ENCODE data around the gene GEN1. TPM values are rescaled to one million over a fixed set of nuclear protein-coding genes. Genes with fewer than 3 reads are reported as not detected.

The GEN1 gene
- polyA plus RNA-seq, 1 experiment, result 7.5 TPM

DNA sequence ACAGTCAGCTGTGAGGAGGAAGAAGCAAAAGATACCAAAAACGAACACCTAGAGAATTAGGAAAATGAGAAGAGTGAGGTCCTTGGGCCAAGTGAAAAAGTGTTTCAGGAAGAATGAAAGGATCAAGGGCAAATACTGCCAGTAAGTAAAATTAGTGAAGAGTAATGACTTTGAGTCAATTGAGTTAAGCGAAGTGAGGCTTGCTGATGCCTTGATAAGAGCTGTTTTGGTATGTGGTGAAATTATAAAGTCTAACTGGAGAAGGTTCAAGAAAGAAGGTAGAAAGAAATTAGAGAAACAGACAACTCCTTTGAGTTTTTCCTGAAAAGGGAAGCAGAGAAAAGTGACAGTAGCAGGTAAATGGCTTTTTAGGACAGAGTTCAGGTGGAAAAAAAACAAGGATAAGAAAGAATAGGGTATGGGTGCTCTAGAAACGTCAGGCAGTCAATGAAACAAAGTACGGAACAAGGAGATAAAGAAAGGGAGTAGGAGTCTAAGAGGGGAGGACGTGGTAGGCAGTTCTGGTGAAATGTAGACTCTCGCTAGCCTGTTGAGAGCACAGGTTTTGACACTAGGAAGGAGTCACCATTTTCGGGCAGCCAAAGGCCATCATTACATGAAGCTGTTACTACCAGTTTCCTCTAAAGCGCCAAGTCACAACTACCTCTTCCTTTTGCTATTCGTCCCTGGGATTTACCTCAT lies 43.2 kb upstream of the GEN1 start:
- TF ChIP-seq, protein P1, sequence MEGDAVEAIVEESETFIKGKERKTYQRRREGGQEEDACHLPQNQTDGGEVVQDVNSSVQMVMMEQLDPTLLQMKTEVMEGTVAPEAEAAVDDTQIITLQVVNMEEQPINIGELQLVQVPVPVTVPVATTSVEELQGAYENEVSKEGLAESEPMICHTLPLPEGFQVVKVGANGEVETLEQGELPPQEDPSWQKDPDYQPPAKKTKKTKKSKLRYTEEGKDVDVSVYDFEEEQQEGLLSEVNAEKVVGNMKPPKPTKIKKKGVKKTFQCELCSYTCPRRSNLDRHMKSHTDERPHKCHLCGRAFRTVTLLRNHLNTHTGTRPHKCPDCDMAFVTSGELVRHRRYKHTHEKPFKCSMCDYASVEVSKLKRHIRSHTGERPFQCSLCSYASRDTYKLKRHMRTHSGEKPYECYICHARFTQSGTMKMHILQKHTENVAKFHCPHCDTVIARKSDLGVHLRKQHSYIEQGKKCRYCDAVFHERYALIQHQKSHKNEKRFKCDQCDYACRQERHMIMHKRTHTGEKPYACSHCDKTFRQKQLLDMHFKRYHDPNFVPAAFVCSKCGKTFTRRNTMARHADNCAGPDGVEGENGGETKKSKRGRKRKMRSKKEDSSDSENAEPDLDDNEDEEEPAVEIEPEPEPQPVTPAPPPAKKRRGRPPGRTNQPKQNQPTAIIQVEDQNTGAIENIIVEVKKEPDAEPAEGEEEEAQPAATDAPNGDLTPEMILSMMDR (IDR thresholded peaks at IDR 0.05; ENCODE audit: low read depth, low read length), result no peak
- Histone ChIP-seq H3K9me3 (ENCODE audit: control insufficient read depth, insufficient read depth, low read length) (no peaks in the 10 kb centered on the region), H3K4me3 (ENCODE audit: low read depth, low read length) (no peak overlapping the region), H3K27me3 (ENCODE audit: control insufficient read depth, insufficient read depth, low read length) (no peaks in the 10 kb centered on the region), H3K27ac (ENCODE audit: low read depth, low read length) (no peak overlapping the region)
- DNase-seq (ENCODE audit: low read depth, low spot score), result no peak
- POLR2A ChIA-PET, result no interaction called here
- CTCF ChIA-PET, result no interaction called here

DNA sequence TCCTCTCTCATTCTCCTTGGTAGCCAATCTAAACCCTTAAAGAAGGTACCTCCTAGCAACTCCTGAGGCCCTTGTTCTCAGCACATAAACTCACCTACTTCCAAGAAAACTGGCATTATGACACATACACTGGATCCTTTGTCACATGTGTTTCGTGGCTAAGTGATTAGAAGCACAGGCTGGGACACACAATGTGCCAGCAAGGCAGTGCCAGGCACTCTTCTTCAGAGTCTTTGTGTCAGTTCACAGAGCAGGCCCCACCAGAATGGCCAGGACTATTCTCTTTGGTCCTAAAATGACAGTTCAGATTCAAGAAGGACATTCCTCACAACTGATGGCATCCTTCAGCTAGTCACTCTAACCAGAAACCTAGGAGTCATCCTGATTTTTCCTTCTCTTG lies 40.6 kb upstream of the GEN1 start:
- ChIA-PET POLR2A (no interaction called here), CTCF (no interaction called here)
- Histone ChIP-seq H3K27ac (ENCODE audit: low read depth, low read length) (no peak overlapping the region), H3K9me3 (ENCODE audit: control insufficient read depth, insufficient read depth, low read length) (no peaks in the 10 kb centered on the region), H3K27me3 (ENCODE audit: control insufficient read depth, insufficient read depth, low read length) (no peaks in the 10 kb centered on the region), H3K4me3 (ENCODE audit: low read depth, low read length) (no peak overlapping the region)
- DNase-seq (ENCODE audit: low read depth, low spot score), result no peak
- TF ChIP-seq, protein P1 (IDR thresholded peaks at IDR 0.05; ENCODE audit: low read depth, low read length), result no peak

DNA sequence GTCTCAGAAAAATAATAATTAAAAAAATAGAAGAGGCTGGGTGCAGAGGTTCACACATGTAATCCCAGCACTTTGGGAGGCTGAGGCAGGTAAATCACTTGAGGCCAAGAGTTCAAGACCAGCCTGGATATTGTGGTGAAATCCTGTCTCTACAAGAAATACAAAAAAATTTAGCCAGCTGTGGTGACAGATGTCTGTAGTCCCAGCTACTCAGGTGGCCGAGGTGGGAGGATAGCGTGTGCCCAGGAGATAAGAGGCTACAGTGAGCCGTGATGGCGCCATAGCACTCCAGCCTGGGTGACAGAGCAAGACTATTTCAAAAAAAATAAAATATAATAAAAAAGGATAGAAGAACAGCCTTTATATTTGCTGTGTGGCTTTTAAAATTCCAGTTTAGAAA lies 36.3 kb upstream of the GEN1 start:
- POLR2A ChIA-PET, result no interaction called here
- Histone ChIP-seq H3K4me3 (ENCODE audit: low read depth, low read length) (no peak overlapping the region), H3K9me3 (ENCODE audit: control insufficient read depth, insufficient read depth, low read length) (no peaks in the 10 kb centered on the region), H3K27ac (ENCODE audit: low read depth, low read length) (no peak overlapping the region), H3K27me3 (ENCODE audit: control insufficient read depth, insufficient read depth, low read length) (no peaks in the 10 kb centered on the region)
- CTCF ChIA-PET, result interaction anchor here (1.2 to 1.7 kb wide), 2 partner anchors 40 to 430 kb away, joined by 3 read pairs; no protein-coding TSS in a partner anchor
- DNase-seq (ENCODE audit: low read depth, low spot score), result no peak
- TF ChIP-seq, protein P1 (IDR thresholded peaks at IDR 0.05; ENCODE audit: low read depth, low read length), result no peak

DNA sequence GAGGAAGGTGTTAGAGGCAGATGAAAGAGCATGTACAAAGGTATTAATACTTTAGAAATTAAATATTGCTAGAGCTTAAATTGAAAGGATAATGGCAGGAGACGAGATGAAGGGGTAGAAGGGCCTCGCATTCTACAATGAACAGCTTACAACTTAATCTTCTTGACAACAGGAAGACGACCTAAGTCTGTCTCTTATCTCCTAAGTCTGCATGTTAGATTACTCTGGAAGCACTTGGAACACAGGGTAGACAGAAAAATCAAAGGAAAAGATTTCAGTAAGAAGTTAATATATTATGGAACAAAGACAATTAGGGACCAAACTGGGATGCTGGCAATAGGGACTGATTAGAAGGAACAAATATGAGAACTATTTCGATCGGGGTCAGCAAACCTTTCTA lies 35.2 kb upstream of the GEN1 start:
- no peak overlapping the region for H3K27ac ChIP-seq (ENCODE audit: low read depth, low read length)
- POLR2A ChIA-PET, result no interaction called here
- no peak for DNase-seq (ENCODE audit: low read depth, low spot score)
- no peaks in the 10 kb centered on the region for H3K9me3 ChIP-seq (ENCODE audit: control insufficient read depth, insufficient read depth, low read length)
- CTCF ChIA-PET, result interaction anchor here (0.7 to 3.1 kb wide), 19 partner anchors 10 to 659 kb away, joined by 3 to 61 read pairs (median 4); no protein-coding TSS in a partner anchor
- H3K27me3 ChIP-seq (ENCODE audit: control insufficient read depth, insufficient read depth, low read length), result no peaks in the 10 kb centered on the region
- H3K4me3 ChIP-seq (ENCODE audit: low read depth, low read length), result no peak overlapping the region
- TF ChIP-seq, protein P1 (IDR thresholded peaks at IDR 0.05; ENCODE audit: low read depth, low read length), result no peak

DNA sequence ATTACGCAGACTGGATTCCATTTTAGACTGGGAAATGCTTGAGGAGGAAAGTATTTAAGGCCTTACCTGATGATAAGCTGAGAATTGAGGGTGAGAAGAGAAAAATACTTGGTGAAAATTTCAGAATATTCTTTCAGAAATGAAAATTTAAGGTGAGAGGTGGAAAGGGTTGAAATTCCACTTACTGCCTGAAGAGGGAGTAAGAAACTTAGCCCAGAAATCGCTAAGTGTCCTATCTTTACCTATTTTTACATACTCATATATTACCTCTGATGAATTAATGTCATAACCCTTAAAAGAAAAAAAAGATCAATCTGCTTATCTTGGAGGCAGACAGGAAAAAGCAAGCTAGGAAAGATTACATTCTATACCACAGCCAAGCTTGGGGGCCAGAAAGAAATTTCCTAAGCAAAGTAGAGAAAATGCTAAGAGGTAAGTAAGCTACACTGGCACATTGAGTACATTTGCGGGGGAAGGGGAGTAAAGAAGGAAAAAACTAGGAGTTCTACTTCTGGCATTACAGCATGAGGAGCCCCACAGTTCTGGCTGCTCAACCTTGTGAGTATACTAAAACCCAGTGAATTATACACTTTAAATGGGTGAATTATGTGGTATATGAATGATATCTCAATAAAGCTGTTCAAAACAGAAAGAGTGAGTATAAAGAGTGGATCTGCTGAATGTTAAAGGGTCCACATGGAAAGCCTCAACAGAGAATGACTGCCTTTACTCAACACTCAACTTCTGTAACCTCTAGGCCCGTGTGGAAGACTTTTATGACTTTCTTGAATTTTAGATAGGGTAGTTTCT lies 34.2 kb upstream of the GEN1 start:
- TF ChIP-seq, protein P1 (IDR thresholded peaks at IDR 0.05; ENCODE audit: low read depth, low read length), result peak; percentile 83
- H3K4me3 ChIP-seq (ENCODE audit: low read depth, low read length), result no peak overlapping the region

More for the DNA sequence above, 34.2 kb upstream of the GEN1 start:
- ChIA-PET POLR2A (no interaction called here), CTCF (interaction anchor here (0.6 to 3.1 kb wide), 38 partner anchors 11 to 660 kb away, joined by 3 to 61 read pairs (median 6); partner anchors contain the start of genes GEN1, RAD51AP2 and SMC6)
- Histone ChIP-seq H3K9me3 (ENCODE audit: control insufficient read depth, insufficient read depth, low read length) (no peaks in the 10 kb centered on the region), H3K27me3 (ENCODE audit: control insufficient read depth, insufficient read depth, low read length) (no peaks in the 10 kb centered on the region), H3K27ac (ENCODE audit: low read depth, low read length) (no peak overlapping the region)
- no peak for DNase-seq (ENCODE audit: low read depth, low spot score)
